ENCODE results near the gene TMEM129. TPM values are rescaled to one million over a fixed set of nuclear protein-coding genes. Genes with fewer than 3 reads are reported as not detected.

TMEM129 gene
- total RNA-seq, 1 donor from 2014 or later: 27.2 TPM

DNA sequence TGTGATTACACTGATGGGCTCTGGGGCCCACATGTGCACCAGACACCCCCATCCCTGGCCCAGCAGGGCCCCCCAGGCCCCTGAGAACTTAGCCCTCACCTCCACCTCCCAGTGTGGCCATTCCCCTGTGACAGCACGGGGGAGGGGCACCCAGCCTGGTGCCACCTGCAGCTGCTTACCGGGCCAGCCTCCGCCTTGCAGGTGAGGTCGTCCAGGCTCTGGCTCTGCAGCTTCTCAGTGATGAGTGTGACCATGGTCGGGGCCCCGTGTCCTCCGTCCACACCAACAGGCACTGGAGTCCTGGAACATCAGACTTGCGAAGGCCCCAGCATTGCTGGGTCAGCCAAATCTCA lies 52.7 kb downstream of the TMEM129 start:
- Mint-ChIP-seq H3K4me1 (ENCODE audit: unreplicated experiment) (peaks cover 6% of the 10 kb centered on the region), H3K36me3 (ENCODE audit: low read depth, unreplicated experiment) (peaks cover 4% of the 10 kb centered on the region), H3K27me3 (ENCODE audit: unreplicated experiment) (peaks cover 5% of the 10 kb centered on the region), H3K4me3 (ENCODE audit: unreplicated experiment) (no peak overlapping the region), H3K9me3 (ENCODE audit: unreplicated experiment) (no peaks in the 10 kb centered on the region), H3K27ac (ENCODE audit: unreplicated experiment) (no peak overlapping the region)
- DNase-seq (ENCODE audit: low spot score): no peak
- no peak for TF ChIP-seq CTCF (IDR thresholded peaks at IDR 0.05; ENCODE audit: unreplicated experiment)

DNA sequence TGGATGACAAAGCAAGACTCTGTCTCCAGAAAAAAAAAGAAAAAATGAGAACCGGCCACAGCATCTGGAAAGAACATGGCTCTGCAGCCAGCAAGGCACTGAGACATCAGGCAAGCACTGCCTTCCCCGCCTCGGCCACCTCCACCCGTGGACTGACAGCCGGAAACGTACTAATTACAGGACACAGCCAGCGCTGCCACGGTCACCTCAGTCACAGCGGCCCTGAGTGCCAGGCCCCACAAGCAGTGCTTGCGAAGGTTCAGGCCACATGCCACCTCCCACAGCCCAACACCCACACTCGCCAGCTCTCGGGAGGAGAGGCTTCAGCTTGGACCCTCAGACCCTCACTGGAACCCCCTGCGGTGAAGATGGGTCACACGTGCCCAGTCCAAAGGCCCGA lies 53.9 kb downstream of the TMEM129 start:
- Mint-ChIP-seq H3K27ac (ENCODE audit: unreplicated experiment) (no peak overlapping the region), H3K4me3 (ENCODE audit: unreplicated experiment) (no peak overlapping the region), H3K9me3 (ENCODE audit: unreplicated experiment) (no peaks in the 10 kb centered on the region), H3K27me3 (ENCODE audit: unreplicated experiment) (peaks cover 5% of the 10 kb centered on the region), H3K4me1 (ENCODE audit: unreplicated experiment) (peaks cover 3% of the 10 kb centered on the region), H3K36me3 (ENCODE audit: low read depth, unreplicated experiment) (peaks cover 4% of the 10 kb centered on the region)
- no peak for DNase-seq (ENCODE audit: low spot score)
- no peak for TF ChIP-seq CTCF (IDR thresholded peaks at IDR 0.05; ENCODE audit: unreplicated experiment)

GRCh38 chr4:1666391-1666790 lies 54.7 kb downstream of the TMEM129 start:
- Mint-ChIP-seq H3K36me3 (ENCODE audit: low read depth, unreplicated experiment) (no peaks in the 10 kb centered on the region), H3K4me3 (ENCODE audit: unreplicated experiment) (no peak overlapping the region), H3K9me3 (ENCODE audit: unreplicated experiment) (no peaks in the 10 kb centered on the region), H3K4me1 (ENCODE audit: unreplicated experiment) (peaks cover 3% of the 10 kb centered on the region), H3K27me3 (ENCODE audit: unreplicated experiment) (peaks cover 3% of the 10 kb centered on the region), H3K27ac (ENCODE audit: unreplicated experiment) (no peak overlapping the region)
- no peak for DNase-seq (ENCODE audit: low spot score)
- TF ChIP-seq CTCF (IDR thresholded peaks at IDR 0.05; ENCODE audit: unreplicated experiment): no peak

Other genes starting within 250 kb of the TMEM129 start
- 1.8 TPM for gene FAM53A, start 37.0 kb downstream of the TMEM129 start, total RNA-seq (ENCODE audit: unreplicated experiment)
- 33.2 TPM for gene SLBP, start 9.0 kb downstream of the TMEM129 start, total RNA-seq (ENCODE audit: unreplicated experiment)
- gene TACC3, start 198 bp upstream of the TMEM129 start, total RNA-seq (ENCODE audit: unreplicated experiment): 42.2 TPM
- 1.0 TPM for gene FGFR3, start 72.0 kb upstream of the TMEM129 start, total RNA-seq (ENCODE audit: unreplicated experiment)
- gene LETM1, start 134.8 kb upstream of the TMEM129 start, total RNA-seq (ENCODE audit: unreplicated experiment): 37.1 TPM
- gene NSD2, start 150.1 kb upstream of the TMEM129 start, total RNA-seq (ENCODE audit: unreplicated experiment): 93.5 TPM